GM10266 (cell line): ENCODE measurements around the gene S100A16.
"Not testable (repeated sequence)": the region's sequence is repeated elsewhere in the genome, so short reads cannot be mapped to it uniquely, and the experiment has no call there.

Experiments used
- DNase-seq: peaks from one replicate; pipeline ENCODE4 v3.0.0; 2012; ENCODE audit errors: extremely low spot score
- TF ChIP-seq, protein P1 (sequence below): IDR thresholded peaks from 2 replicates; pipeline ENCODE4 v1.5.1; 2012; ENCODE audit warnings: mild to moderate bottlenecking, low read depth; ENCODE audit not compliant: control insufficient read depth, insufficient read depth; ENCODE audit errors: missing control alignments

The S100A16 gene

GRCh38 chr1:153585006-153585405, 27.9 kb downstream of the S100A16 start:
- TF ChIP-seq, protein P1, sequence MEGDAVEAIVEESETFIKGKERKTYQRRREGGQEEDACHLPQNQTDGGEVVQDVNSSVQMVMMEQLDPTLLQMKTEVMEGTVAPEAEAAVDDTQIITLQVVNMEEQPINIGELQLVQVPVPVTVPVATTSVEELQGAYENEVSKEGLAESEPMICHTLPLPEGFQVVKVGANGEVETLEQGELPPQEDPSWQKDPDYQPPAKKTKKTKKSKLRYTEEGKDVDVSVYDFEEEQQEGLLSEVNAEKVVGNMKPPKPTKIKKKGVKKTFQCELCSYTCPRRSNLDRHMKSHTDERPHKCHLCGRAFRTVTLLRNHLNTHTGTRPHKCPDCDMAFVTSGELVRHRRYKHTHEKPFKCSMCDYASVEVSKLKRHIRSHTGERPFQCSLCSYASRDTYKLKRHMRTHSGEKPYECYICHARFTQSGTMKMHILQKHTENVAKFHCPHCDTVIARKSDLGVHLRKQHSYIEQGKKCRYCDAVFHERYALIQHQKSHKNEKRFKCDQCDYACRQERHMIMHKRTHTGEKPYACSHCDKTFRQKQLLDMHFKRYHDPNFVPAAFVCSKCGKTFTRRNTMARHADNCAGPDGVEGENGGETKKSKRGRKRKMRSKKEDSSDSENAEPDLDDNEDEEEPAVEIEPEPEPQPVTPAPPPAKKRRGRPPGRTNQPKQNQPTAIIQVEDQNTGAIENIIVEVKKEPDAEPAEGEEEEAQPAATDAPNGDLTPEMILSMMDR: no peak
- no peak for DNase-seq

- no peak for DNase-seq
- TF ChIP-seq, protein P1: no peak
Measured at GRCh38 chr1:153583976-153584375, 29.0 kb downstream of the S100A16 start.

GRCh38 chr1:153583514-153583913, 29.4 kb downstream of the S100A16 start:
- not testable (repeated sequence) for DNase-seq

- not testable (repeated sequence) for DNase-seq
Measured at GRCh38 chr1:153582836-153583235, 30.1 kb downstream of the S100A16 start.

DNA sequence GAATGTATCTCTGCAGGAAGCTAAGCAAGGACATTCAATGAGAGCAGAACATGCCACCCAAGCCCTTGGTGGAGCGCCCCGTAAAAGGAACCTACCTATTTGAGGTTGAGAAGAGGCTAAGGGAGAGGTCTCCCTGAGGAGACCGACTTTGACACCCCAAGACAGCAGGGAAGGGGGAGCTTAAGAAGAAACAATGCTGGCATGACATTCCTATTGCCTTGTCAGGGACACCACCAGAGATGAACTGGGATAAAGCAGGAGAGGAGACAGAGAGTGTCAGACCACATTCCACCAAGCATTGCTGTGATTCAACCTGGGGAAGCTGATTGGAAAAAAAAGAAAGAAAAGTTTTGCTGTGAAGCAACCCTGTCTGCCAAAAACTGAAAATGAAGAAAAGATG, 34.0 kb downstream of the S100A16 start:
- no peak for DNase-seq
- TF ChIP-seq, protein P1: no peak

- no peak for DNase-seq
- TF ChIP-seq, protein P1: no peak
Measured at GRCh38 chr1:153578490-153578889, 34.4 kb downstream of the S100A16 start.

DNA sequence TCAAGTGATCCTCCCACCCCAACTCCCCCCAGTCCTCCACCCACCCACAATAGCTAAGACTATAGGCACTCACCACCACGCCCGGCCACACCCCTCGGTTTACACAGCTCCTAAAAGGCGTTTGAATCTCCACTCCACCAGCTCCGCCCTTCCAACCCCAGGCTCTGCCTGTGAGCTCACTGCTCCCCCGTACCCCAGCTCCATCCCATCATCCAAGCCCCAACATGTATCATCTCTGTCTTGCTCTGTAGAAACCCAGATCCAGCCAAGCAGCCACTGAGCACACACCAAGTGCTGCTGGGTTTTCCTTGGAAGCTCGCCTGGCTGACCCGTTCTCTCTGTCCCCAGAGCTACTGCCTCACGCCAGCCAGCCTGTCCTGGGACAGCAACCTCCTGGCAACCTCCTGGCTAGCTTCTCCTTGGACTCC, 35.3 kb downstream of the S100A16 start:
- TF ChIP-seq, protein P1: no peak
- DNase-seq: no peak

DNA sequence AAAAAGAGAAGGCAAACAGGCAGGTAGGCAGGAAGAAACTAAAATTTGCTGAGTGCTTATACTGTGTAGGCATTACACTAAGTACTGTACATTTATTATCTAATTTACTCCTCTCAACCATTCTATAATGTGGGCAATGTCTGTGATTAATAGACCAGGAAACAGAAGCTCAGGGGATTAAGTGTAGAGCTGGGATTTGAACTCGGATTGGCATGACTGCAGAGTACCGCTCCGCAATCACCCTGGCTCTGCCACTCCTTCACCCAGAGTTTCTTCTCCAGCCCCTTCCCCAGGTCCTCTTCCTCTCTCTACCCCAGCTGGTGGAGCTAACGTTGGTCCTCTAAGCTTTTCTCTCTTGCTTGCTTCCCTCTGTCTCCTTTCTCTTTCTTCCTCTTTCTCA, 35.8 kb downstream of the S100A16 start:
- TF ChIP-seq, protein P1: no peak
- DNase-seq: no peak

- DNase-seq: not testable (repeated sequence)
Measured at GRCh38 chr1:153575497-153575896, 37.4 kb downstream of the S100A16 start.

DNA sequence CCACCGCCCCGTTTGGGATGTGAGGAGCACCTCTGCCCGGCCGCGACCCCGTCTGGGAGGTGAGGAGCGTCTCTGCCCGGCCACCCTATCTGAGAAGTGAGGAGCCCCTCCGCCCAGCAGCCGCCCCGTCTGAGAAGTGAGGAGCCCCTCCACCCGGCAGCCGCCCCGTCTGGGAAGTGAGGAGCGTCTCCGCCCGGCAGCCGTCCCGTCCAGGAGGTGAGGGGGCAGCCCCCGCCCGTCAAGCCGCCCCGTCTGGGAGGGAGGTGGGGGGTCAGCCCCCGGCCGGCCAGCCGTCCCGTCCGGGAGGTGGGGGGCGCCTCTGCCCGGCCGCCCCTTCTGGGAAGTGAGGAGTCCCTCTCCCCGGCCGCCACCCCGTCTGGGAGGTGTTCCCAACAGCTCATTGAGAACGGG, 37.9 kb downstream of the S100A16 start:
- DNase-seq: not testable (repeated sequence)
